Measurements from ENCODE around the gene NPLOC4. TPM values are rescaled to one million over a fixed set of nuclear protein-coding genes. Genes with fewer than 3 reads are reported as not detected.

The NPLOC4 gene
- total RNA-seq, 1 donor from 2014 or later = 44.1 TPM

- H3K4me3 Mint-ChIP-seq = no peak overlapping the region
- H2AFZ ChIP-seq (replicated peaks) = no peak overlapping the region
- TF ChIP-seq EZH2 (IDR thresholded peaks at IDR 0.05) (no peak), EZH2phosphoT487 (IDR thresholded peaks at IDR 0.05) (no peak), CTCF (IDR thresholded peaks at IDR 0.05) (no peak)
- no peaks in the 10 kb centered on the region for H3F3A ChIP-seq (ENCODE audit: low read depth)
- no peaks in the 10 kb centered on the region for H3K9me3 Mint-ChIP-seq
- no peaks in the 10 kb centered on the region for H3K36me3 ChIP-seq
- no peak overlapping the region for H3K9ac ChIP-seq
- no peak overlapping the region for H3K4me2 ChIP-seq
- no peaks in the 10 kb centered on the region for H3K27me3 ChIP-seq
- H3K27me3 Mint-ChIP-seq (ENCODE audit: insufficient read depth, low read depth) = peaks cover 2% of the 10 kb centered on the region
- DNase-seq (ENCODE audit: low spot score) = no peak
- no peak overlapping the region for H3K27ac ChIP-seq
- H3K79me2 ChIP-seq (ENCODE audit: low read depth) = no peaks in the 10 kb centered on the region
- no peaks in the 10 kb centered on the region for H3K9me3 ChIP-seq (ENCODE audit: low read depth)
- no peaks in the 10 kb centered on the region for H3K4me1 ChIP-seq
- no peak overlapping the region for H3K27ac Mint-ChIP-seq
- H3K4me1 Mint-ChIP-seq = no peaks in the 10 kb centered on the region
- H4K20me1 ChIP-seq (ENCODE audit: low read depth) = peaks cover 3% of the 10 kb centered on the region
- peaks cover 27% of the 10 kb centered on the region for H3K36me3 Mint-ChIP-seq
- H3K4me3 ChIP-seq = no peak overlapping the region
Measured at GRCh38 chr17:81591971-81592370, 44.9 kb downstream of the NPLOC4 start.

- DNase-seq (ENCODE audit: low spot score) = no peak
- H4K20me1 ChIP-seq (ENCODE audit: low read depth) = peaks cover 3% of the 10 kb centered on the region
- no peak overlapping the region for H3K27ac ChIP-seq
- no peaks in the 10 kb centered on the region for H3K9me3 Mint-ChIP-seq
- no peak overlapping the region for H2AFZ ChIP-seq (replicated peaks)
- H3F3A ChIP-seq (ENCODE audit: low read depth) = no peaks in the 10 kb centered on the region
- no peaks in the 10 kb centered on the region for H3K4me1 ChIP-seq
- no peak for TF ChIP-seq CTCF (IDR thresholded peaks at IDR 0.05)
- TF ChIP-seq EZH2phosphoT487 (IDR thresholded peaks at IDR 0.05) = no peak
- TF ChIP-seq EZH2 (IDR thresholded peaks at IDR 0.05) = no peak
- no peak overlapping the region for H3K4me2 ChIP-seq
- H3K27me3 Mint-ChIP-seq (ENCODE audit: insufficient read depth, low read depth) = peaks cover 3% of the 10 kb centered on the region
- H3K4me3 ChIP-seq = no peak overlapping the region
- H3K27me3 ChIP-seq = no peaks in the 10 kb centered on the region
- peaks cover 29% of the 10 kb centered on the region for H3K36me3 Mint-ChIP-seq
- H3K4me1 Mint-ChIP-seq = no peaks in the 10 kb centered on the region
- no peaks in the 10 kb centered on the region for H3K79me2 ChIP-seq (ENCODE audit: low read depth)
- no peak overlapping the region for H3K27ac Mint-ChIP-seq
- no peaks in the 10 kb centered on the region for H3K9me3 ChIP-seq (ENCODE audit: low read depth)
- no peak overlapping the region for H3K4me3 Mint-ChIP-seq
- H3K36me3 ChIP-seq = no peaks in the 10 kb centered on the region
- no peak overlapping the region for H3K9ac ChIP-seq
Measured at GRCh38 chr17:81590121-81590520, 46.8 kb downstream of the NPLOC4 start.

- Histone ChIP-seq H3K27me3 (no peaks in the 10 kb centered on the region), H3K4me1 (no peaks in the 10 kb centered on the region), H3K36me3 (no peaks in the 10 kb centered on the region), H3K9me3 (ENCODE audit: low read depth) (no peaks in the 10 kb centered on the region), H4K20me1 (ENCODE audit: low read depth) (peaks cover 3% of the 10 kb centered on the region), H3K27ac (no peak overlapping the region), H3K4me2 (no peak overlapping the region), H3F3A (ENCODE audit: low read depth) (no peaks in the 10 kb centered on the region), H3K4me3 (no peak overlapping the region), H3K79me2 (ENCODE audit: low read depth) (no peaks in the 10 kb centered on the region), H3K9ac (no peak overlapping the region), H2AFZ (replicated peaks) (no peak overlapping the region)
- H3K9me3 Mint-ChIP-seq = no peaks in the 10 kb centered on the region
- H3K4me3 Mint-ChIP-seq = no peak overlapping the region
- no peak overlapping the region for H3K27ac Mint-ChIP-seq
- no peaks in the 10 kb centered on the region for H3K4me1 Mint-ChIP-seq
- H3K27me3 Mint-ChIP-seq (ENCODE audit: insufficient read depth, low read depth) = peaks cover 4% of the 10 kb centered on the region
- TF ChIP-seq EZH2 (IDR thresholded peaks at IDR 0.05) (no peak), EZH2phosphoT487 (IDR thresholded peaks at IDR 0.05) (no peak), CTCF (IDR thresholded peaks at IDR 0.05) (no peak)
- H3K36me3 Mint-ChIP-seq = peaks cover 29% of the 10 kb centered on the region
- DNase-seq (ENCODE audit: low spot score) = no peak
Measured at GRCh38 chr17:81589612-81590011, 47.3 kb downstream of the NPLOC4 start.

All from neural progenitor cell (in vitro differentiated cells).